GM12878 (cell line): ENCODE data around the gene DENND6B. TPM values are rescaled to one million over a fixed set of nuclear protein-coding genes. Genes with fewer than 3 reads are reported as not detected.

Experiments used
- ATAC-seq: fragments of 200-7000 bp; cut with Tn5 transposase; 3 replicates; pipeline ENCODE4 v1.9.1; 2020; ENCODE audit warnings: mild to moderate bottlenecking, moderate library complexity
- BruUV-seq: library from RNA; stranded (reverse); fragments of 400-500 nt; replicated peaks from 2 replicates; lab custom pipeline; 2021; lab: Mats Ljungman, UMichigan
- CTCF ChIA-PET: fragments of 300-600 bp; sonication (Branson Sonifier 250); formaldehyde crosslinking; extraction: SDS; loops from one replicate; lab custom pipeline; 2021; ENCODE audit warnings: inconsistent platforms; lab: Yijun Ruan, JAX
- POLR2A ChIA-PET: fragments of 350-600 bp; formaldehyde crosslinking; extraction: SDS; loops from one replicate; lab custom pipeline; 2021; ENCODE audit warnings: inconsistent platforms; lab: Charles Lee
- RAD21 ChIA-PET: fragments of 300-600 bp; sonication (Branson Sonifier 250); formaldehyde crosslinking; loops from one replicate; lab custom pipeline; 2023; ENCODE audit warnings: antibody characterized with exemption; ENCODE audit not compliant: unreplicated experiment; lab: Charles Lee
- SMC1A ChIA-PET: fragments of 300-600 bp; sonication (Branson Sonifier 250); formaldehyde crosslinking; loops from one replicate; lab custom pipeline; 2023; ENCODE audit not compliant: unreplicated experiment, uncharacterized antibody; lab: Charles Lee
- DNase-seq: peaks from one replicate; pipeline ENCODE4 v3.0.0-alpha.2; 2011; ENCODE audit warnings: low read depth, low spot score
- FAIRE-seq: peaks from 3 replicates; lab custom pipeline; 2011; peaks lifted over from hg19 to GRCh38; lab: Jason Lieb, UNC
- H2AFZ ChIP-seq: 2 replicates; pipeline ENCODE4 v1.6.0; 2011; ENCODE audit warnings: low read depth, low read length, control low read depth; ENCODE audit not compliant: control insufficient read depth
- H3K27ac ChIP-seq: 2 replicates; pipeline ENCODE4 v1.5.1; 2011; ENCODE audit warnings: control low read depth; ENCODE audit not compliant: control insufficient read depth, insufficient read depth
- H3K27me3 ChIP-seq, 2 experiments: replicated peaks in 1 of 2; 2 replicates each; pipeline versions ENCODE4 v1.6.0 to v1.6.1; 2011; ENCODE audit warnings: low read length in 1 of 2; ENCODE audit not compliant: control insufficient read depth in 2 of 2, insufficient read depth in 2 of 2
- H3K36me3 ChIP-seq, 2 experiments: 2 replicates each; pipeline ENCODE4 v1.5.1; 2011; ENCODE audit warnings: low read length in 1 of 2; ENCODE audit not compliant: control insufficient read depth in 2 of 2, insufficient read depth in 2 of 2
- H3K4me1 ChIP-seq: 2 replicates; pipeline ENCODE4 v1.6.1; 2011; ENCODE audit warnings: mild to moderate bottlenecking, low read length, moderate library complexity, mixed read lengths; ENCODE audit not compliant: control insufficient read depth, insufficient read depth
- H3K4me2 ChIP-seq: 2 replicates; pipeline ENCODE4 v1.6.0; 2011; ENCODE audit warnings: control low read depth; ENCODE audit not compliant: control insufficient read depth, insufficient read depth
- H3K4me3 ChIP-seq: fragments of 200-600 bp; sonication (generic); 2 replicates; pipeline ENCODE4 v1.5.1; 2016
- H3K79me2 ChIP-seq: 2 replicates; pipeline ENCODE4 v1.6.0; 2011; ENCODE audit warnings: low read length; ENCODE audit not compliant: control insufficient read depth, insufficient read depth
- H3K9ac ChIP-seq: 2 replicates; pipeline ENCODE4 v1.8.0; 2011; ENCODE audit warnings: low read length, control low read depth, mixed read lengths; ENCODE audit not compliant: control insufficient read depth, insufficient read depth
- H3K9me3 ChIP-seq: replicated peaks from 3 replicates; pipeline ENCODE4 v1.5.1; 2011; ENCODE audit warnings: mild to moderate bottlenecking, low read length; ENCODE audit not compliant: control insufficient read depth, insufficient read depth
- H4K20me1 ChIP-seq: 2 replicates; pipeline ENCODE4 v1.6.0; 2011; ENCODE audit not compliant: control insufficient read depth, insufficient read depth
- ATF7 ChIP-seq: fragments of 450-650 bp; IDR thresholded peaks from 2 replicates; pipeline ENCODE4 v1.6.1; 2016; ENCODE audit warnings: low read depth, mild to moderate bottlenecking
- CEBPB ChIP-seq, 2 experiments: fragments of 150-350 bp in 1 of 2; IDR thresholded peaks; 2 replicates each; pipeline ENCODE4 v1.6.1; 2012 to 2014; ENCODE audit warnings: low read depth in 2 of 2, low read length in 2 of 2, borderline replicate concordance in 1 of 2, inconsistent platforms in 1 of 2
- CREM ChIP-seq: IDR thresholded peaks from 2 replicates; pipeline ENCODE4 v1.6.1; 2014; ENCODE audit warnings: antibody characterized with exemption, low read depth
- DPF2 ChIP-seq: fragments of 450-650 bp; IDR thresholded peaks from 2 replicates; pipeline ENCODE4 v1.6.1; 2017; ENCODE audit warnings: mild to moderate bottlenecking
- EGR1 ChIP-seq, 2 experiments: IDR thresholded peaks; 1 replicate in 1 of 2; 2 replicates in 1 of 2; pipeline ENCODE4 v1.6.1; 2011 to 2012; ENCODE audit warnings: low read depth in 2 of 2, low read length in 2 of 2, borderline replicate concordance in 1 of 2, mild to moderate bottlenecking in 1 of 2, moderate library complexity in 1 of 2
- GABPA ChIP-seq: IDR thresholded peaks from 2 replicates; pipeline ENCODE4 v1.6.1; 2014; ENCODE audit warnings: antibody characterized with exemption, low read depth, mild to moderate bottlenecking, inconsistent platforms
- GATAD2B ChIP-seq: fragments of 450-650 bp; conservative IDR thresholded peaks from 2 replicates; pipeline ENCODE4 v1.6.1; 2017; ENCODE audit warnings: low read depth, mild to moderate bottlenecking, moderate library complexity
- IKZF2 ChIP-seq, 2 experiments: fragments of 450-650 bp; IDR thresholded peaks; 2 replicates each; pipeline ENCODE4 v1.6.1; 2017; ENCODE audit warnings: mild to moderate bottlenecking in 2 of 2, moderate library complexity in 2 of 2
- NFYB ChIP-seq: IDR thresholded peaks from 2 replicates; pipeline ENCODE4 v1.6.1; 2011; ENCODE audit warnings: low read depth, mild to moderate bottlenecking, low read length, improper control_type of control experiment, moderate library complexity; ENCODE audit not compliant: insufficient read depth
- PRDM15 ChIP-seq: fragments of 450-650 bp; formaldehyde crosslinking; IDR thresholded peaks from 2 replicates; pipeline ENCODE4 v1.4.0; 2020; ENCODE audit warnings: mild to moderate bottlenecking, moderate library complexity
- SIX5 ChIP-seq: IDR thresholded peaks from 2 replicates; pipeline ENCODE4 v1.6.1; 2011; ENCODE audit warnings: mild to moderate bottlenecking, low read depth, low read length, moderate library complexity; ENCODE audit not compliant: severe bottlenecking
- SMARCA5 ChIP-seq: fragments of 450-650 bp; IDR thresholded peaks from 2 replicates; pipeline ENCODE4 v1.6.1; 2017; ENCODE audit warnings: mild to moderate bottlenecking
- TAF1 ChIP-seq: IDR thresholded peaks from 2 replicates; pipeline ENCODE4 v1.6.1; 2011; ENCODE audit warnings: mild to moderate bottlenecking, low read depth, low read length, borderline replicate concordance
- ZNF592 ChIP-seq: fragments of 450-650 bp; IDR thresholded peaks from 2 replicates; pipeline ENCODE4 v1.6.1; 2017; ENCODE audit warnings: mild to moderate bottlenecking, moderate library complexity
- WGBS: methylation state at CpG from one replicate; pipeline ENCODE4 v1.1.6; 2016; ENCODE audit warnings: low lambda C conversion rate; ENCODE audit not compliant: insufficient replicate concordance, insufficient coverage; ENCODE audit errors: missing lambda C conversion rate; 5-methylcytosine and 5-hydroxymethylcytosine counted together
- in situ Hi-C: fragments of 300-500 bp; cut with MboI; formaldehyde crosslinking; loops from 9 replicates; pipeline ENCODE4 v1.14.3; 2018; ENCODE audit warnings: mixed read lengths
- intact Hi-C: fragments of 100-400 bp; cut with micrococcal nuclease; formaldehyde crosslinking; loops from one replicate; pipeline ENCODE4 v1.14.2; 2022; ENCODE audit not compliant: unreplicated experiment
- polyA plus RNA-seq, 11 experiments: library from polyadenylated mRNA; depleted of rRNA in 4 of 11; unstranded in 6 of 11; stranded (reverse) in 5 of 11; fragments of >200 nt; fragmentation: Nextera tagmentation in 4 of 11; fragmentation: Illumina TruSeq in 1 of 11; extraction: Ambion mirVana in 4 of 11; extraction: Trizol in 1 of 11; gene quantifications; 1 replicate in 1 of 11; 2 replicates in 10 of 11; pipeline versions ENCODE4 v1.2.1 to v1.2.3, GENCODE V29; 2011 to 2016; ENCODE audit warnings: inconsistent platforms in 2 of 11, missing spikeins in 2 of 11, low read depth in 1 of 11
- total RNA-seq, 4 experiments: library from RNA; depleted of rRNA in 3 of 4; stranded (reverse); fragments of >200 nt in 3 of 4; fragmentation: Illumina TruSeq in 1 of 4; extraction: Trizol in 1 of 4; gene quantifications; 2 replicates each; pipeline versions ENCODE4 v1.2.1 to v1.2.3, GENCODE V29; 2013 to 2021
- TF ChIP-seq, protein P1 (sequence below): fragments of 450-650 bp; IDR thresholded peaks from 2 replicates; pipeline ENCODE4 v1.6.1; 2017; ENCODE audit warnings: mild to moderate bottlenecking, low read depth, inconsistent platforms; ENCODE audit not compliant: poor library complexity, severe bottlenecking

The DENND6B gene
- total and polyA plus RNA-seq, 10 of the 15 experiments (the other 5 are each of a cell fraction or from before 2014, with no cell fraction given) = 0.72 to 11.3 (median 6.2) TPM

DNA sequence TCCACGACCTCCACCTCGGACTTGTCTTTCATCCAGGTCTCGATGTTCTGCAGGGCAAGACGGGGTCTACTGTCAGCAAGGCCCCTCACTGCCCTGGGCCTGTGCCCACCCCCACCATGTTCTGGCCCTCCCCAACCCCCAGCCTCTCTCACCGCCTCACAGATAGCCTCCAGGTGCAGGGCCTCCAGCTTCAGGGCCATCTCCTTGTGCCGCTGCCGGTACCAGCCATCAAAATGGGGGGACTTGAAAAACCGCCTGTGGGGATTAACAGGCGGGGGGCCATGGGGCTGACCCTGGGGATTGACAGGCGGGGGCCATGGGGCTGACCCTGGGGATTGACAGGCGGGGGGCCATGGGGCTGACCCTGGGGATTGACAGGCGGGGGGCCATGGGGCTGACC, 14.4 kb downstream of the DENND6B start:
- no TSS peak for BruUV-seq
- H3K4me2 ChIP-seq = no peak overlapping the region
- RAD21 ChIA-PET = interaction anchor here (0.6 kb wide), 1 partner anchor 9 kb away, joined by 3 read pairs; no protein-coding TSS in a partner anchor
- H4K20me1 ChIP-seq = no peaks in the 10 kb centered on the region
- no peak overlapping the region for H3K27ac ChIP-seq
- H3K9me3 ChIP-seq = no peaks in the 10 kb centered on the region
- H3K36me3 ChIP-seq = no peaks in the 10 kb centered on the region
- POLR2A ChIA-PET = interaction anchor here (0.6 kb wide), 1 partner anchor 215 kb away, joined by 3 read pairs; no protein-coding TSS in a partner anchor
- SMC1A ChIA-PET = no interaction called here
- peaks cover 31% of the 10 kb centered on the region for H3K4me1 ChIP-seq
- 92% methylated on average over 10 of the region's 12 CpGs for WGBS
- DNase-seq = no peak
- in situ Hi-C loops (no loop called here), intact Hi-C loops (no loop called here)
- FAIRE-seq = no peak
- CTCF ChIA-PET = no interaction called here
- no peak overlapping the region for H2AFZ ChIP-seq
- H3K9ac ChIP-seq = no peak overlapping the region
- H3K79me2 ChIP-seq = peaks cover 14% of the 10 kb centered on the region
- H3K27me3 ChIP-seq = no peaks in the 10 kb centered on the region
- no peak for ATAC-seq
- H3K4me3 ChIP-seq = no peak overlapping the region
- TF ChIP-seq CREM (no peak), NFYB (no peak), ATF7 (no peak), SMARCA5 (no peak), SIX5 (no peak), DPF2 (no peak), GABPA (no peak), PRDM15 (no peak), EGR1 (IDR thresholded peaks at IDR 0.05; ENCODE audit: borderline replicate concordance in 1 of 2, low read depth in 2 of 2, low read length in 2 of 2) (no peak), TAF1 (no peak), CEBPB (IDR thresholded peaks at IDR 0.05; ENCODE audit: borderline replicate concordance in 1 of 2, low read depth in 2 of 2, low read length in 2 of 2) (no peak), GATAD2B (no peak), ZNF592 (no peak), IKZF2 (IDR thresholded peaks at IDR 0.05) (no peak)
- TF ChIP-seq, protein P1, sequence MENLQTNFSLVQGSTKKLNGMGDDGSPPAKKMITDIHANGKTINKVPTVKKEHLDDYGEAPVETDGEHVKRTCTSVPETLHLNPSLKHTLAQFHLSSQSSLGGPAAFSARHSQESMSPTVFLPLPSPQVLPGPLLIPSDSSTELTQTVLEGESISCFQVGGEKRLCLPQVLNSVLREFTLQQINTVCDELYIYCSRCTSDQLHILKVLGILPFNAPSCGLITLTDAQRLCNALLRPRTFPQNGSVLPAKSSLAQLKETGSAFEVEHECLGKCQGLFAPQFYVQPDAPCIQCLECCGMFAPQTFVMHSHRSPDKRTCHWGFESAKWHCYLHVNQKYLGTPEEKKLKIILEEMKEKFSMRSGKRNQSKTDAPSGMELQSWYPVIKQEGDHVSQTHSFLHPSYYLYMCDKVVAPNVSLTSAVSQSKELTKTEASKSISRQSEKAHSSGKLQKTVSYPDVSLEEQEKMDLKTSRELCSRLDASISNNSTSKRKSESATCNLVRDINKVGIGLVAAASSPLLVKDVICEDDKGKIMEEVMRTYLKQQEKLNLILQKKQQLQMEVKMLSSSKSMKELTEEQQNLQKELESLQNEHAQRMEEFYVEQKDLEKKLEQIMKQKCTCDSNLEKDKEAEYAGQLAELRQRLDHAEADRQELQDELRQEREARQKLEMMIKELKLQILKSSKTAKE = no peak
